ENCODE measurements around the gene TAB2.

DNA sequence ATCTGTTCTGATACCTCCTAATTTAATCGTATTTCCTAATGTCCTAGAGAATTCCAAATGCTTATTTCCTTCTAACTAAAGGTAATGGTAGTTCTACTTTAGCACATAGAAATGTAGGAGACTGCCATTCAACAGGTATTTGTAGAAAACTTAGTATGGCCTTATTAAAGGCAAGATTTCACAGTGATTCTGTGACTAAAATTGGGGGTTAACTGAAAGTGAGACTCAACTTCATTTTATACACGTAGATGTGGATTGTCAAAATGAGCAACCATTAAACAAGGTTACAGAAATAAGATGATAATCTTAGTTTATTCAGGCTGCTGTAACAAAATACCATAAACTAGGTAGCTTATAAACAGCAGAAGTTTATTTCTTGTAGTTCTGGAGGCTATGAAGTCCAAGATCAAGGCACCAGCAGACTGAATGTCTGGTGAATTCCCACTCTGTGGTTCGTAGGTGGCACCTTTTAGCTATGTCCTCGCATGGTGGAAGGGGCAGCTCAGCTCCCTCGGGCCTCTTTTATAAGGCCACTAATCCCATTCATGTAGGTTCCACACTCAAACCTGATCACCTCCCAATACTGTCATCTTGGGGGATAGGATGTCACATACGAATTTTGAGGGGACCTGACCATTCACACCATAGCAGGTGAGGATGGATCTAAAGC lies 38.7 kb downstream of the TAB2 start:
- no peak for TF ChIP-seq POLR2A (IDR thresholded peaks at IDR 0.05)
- TF ChIP-seq, protein P1, sequence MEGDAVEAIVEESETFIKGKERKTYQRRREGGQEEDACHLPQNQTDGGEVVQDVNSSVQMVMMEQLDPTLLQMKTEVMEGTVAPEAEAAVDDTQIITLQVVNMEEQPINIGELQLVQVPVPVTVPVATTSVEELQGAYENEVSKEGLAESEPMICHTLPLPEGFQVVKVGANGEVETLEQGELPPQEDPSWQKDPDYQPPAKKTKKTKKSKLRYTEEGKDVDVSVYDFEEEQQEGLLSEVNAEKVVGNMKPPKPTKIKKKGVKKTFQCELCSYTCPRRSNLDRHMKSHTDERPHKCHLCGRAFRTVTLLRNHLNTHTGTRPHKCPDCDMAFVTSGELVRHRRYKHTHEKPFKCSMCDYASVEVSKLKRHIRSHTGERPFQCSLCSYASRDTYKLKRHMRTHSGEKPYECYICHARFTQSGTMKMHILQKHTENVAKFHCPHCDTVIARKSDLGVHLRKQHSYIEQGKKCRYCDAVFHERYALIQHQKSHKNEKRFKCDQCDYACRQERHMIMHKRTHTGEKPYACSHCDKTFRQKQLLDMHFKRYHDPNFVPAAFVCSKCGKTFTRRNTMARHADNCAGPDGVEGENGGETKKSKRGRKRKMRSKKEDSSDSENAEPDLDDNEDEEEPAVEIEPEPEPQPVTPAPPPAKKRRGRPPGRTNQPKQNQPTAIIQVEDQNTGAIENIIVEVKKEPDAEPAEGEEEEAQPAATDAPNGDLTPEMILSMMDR (IDR thresholded peaks at IDR 0.05 in 4 of 5, conservative IDR thresholded peaks at IDR 0.05 in 1 of 5), result no peak
